SU-DHL-6 (cell line): ENCODE data around the gene KNDC1.

Source experiments
- H2AFZ ChIP-seq: fragments of 200-600 bp; sonication (generic); 2 replicates; pipeline ENCODE4 v1.6.1; 2014; ENCODE audit warnings: low read depth, mild to moderate bottlenecking, moderate library complexity, mixed read lengths, antibody characterized with exemption, low read length; ENCODE audit not compliant: severe bottlenecking
- H3F3A ChIP-seq: fragments of 200-600 bp; shearing (Covaris generic); 2 replicates; pipeline ENCODE4 v1.6.0; 2016; ENCODE audit warnings: antibody characterized with exemption, mild to moderate bottlenecking; ENCODE audit not compliant: insufficient read depth
- H3K27ac ChIP-seq: fragments of 200-600 bp; sonication (generic); 2 replicates; pipeline ENCODE4 v1.5.1; 2016; ENCODE audit warnings: low read depth, mild to moderate bottlenecking, low read length, moderate library complexity, mixed read lengths
- H3K27me3 ChIP-seq: fragments of 200-600 bp; sonication (generic), shearing (Covaris generic); 2 replicates; pipeline ENCODE4 v1.6.0; 2014; ENCODE audit warnings: mild to moderate bottlenecking, low read length
- H3K36me3 ChIP-seq: fragments of 200-600 bp; sonication (generic); 2 replicates; pipeline ENCODE4 v1.6.1; 2014; ENCODE audit warnings: mild to moderate bottlenecking, low read length, mixed read lengths
- H3K4me2 ChIP-seq: fragments of 300-600, 200-600 bp; shearing (Covaris generic), sonication (generic); 2 replicates; pipeline ENCODE4 v1.6.0; 2014; ENCODE audit warnings: low read length, low read depth, mild to moderate bottlenecking; ENCODE audit not compliant: poor library complexity, severe bottlenecking
- H3K4me3 ChIP-seq: fragments of 200-600 bp; sonication (generic); 2 replicates; pipeline ENCODE4 v1.5.1; 2014; ENCODE audit warnings: antibody characterized with exemption, low read length, mild to moderate bottlenecking, mixed read lengths; ENCODE audit not compliant: insufficient read depth, poor library complexity, severe bottlenecking
- H3K79me2 ChIP-seq: fragments of 200-600 bp; sonication (generic); 2 replicates; pipeline ENCODE4 v1.6.1; 2014; ENCODE audit warnings: mild to moderate bottlenecking, low read length, moderate library complexity; ENCODE audit not compliant: insufficient read depth
- H3K9ac ChIP-seq: fragments of 200-600 bp; sonication (generic); 2 replicates; pipeline ENCODE4 v1.7.0; 2014; ENCODE audit warnings: mild to moderate bottlenecking, low read length
- H3K9me2 ChIP-seq: fragments of 200-600 bp; sonication (generic); replicated peaks from 2 replicates; pipeline ENCODE4 v1.6.1; 2014; ENCODE audit warnings: low read length; ENCODE audit not compliant: insufficient read depth
- H3K9me3 ChIP-seq: fragments of 200-600 bp; sonication (generic); 2 replicates; pipeline ENCODE4 v1.6.1; 2014; ENCODE audit warnings: low read length, mixed read lengths; ENCODE audit not compliant: insufficient read depth
- H4K20me1 ChIP-seq: fragments of 200-600 bp; sonication (generic); 2 replicates; pipeline ENCODE4 v1.6.1; 2014; ENCODE audit warnings: low read depth, mild to moderate bottlenecking, antibody characterized with exemption, low read length, moderate library complexity, mixed read lengths
- EZH2phosphoT487 ChIP-seq: fragments of 200-600 bp; sonication (generic), shearing (Covaris generic); conservative IDR thresholded peaks from 2 replicates; pipeline ENCODE4 v1.6.1; 2018; ENCODE audit warnings: mild to moderate bottlenecking, antibody characterized with exemption, low read length, moderate library complexity, mixed read lengths
- TF ChIP-seq, protein P1 (sequence below): fragments of 200-600 bp; sonication (generic); IDR thresholded peaks from one replicate; pipeline ENCODE4 v1.5.1; 2017; ENCODE audit warnings: antibody characterized with exemption, mild to moderate bottlenecking, low read length, moderate library complexity; ENCODE audit not compliant: insufficient read depth, poor library complexity, severe bottlenecking

KNDC1 gene

DNA sequence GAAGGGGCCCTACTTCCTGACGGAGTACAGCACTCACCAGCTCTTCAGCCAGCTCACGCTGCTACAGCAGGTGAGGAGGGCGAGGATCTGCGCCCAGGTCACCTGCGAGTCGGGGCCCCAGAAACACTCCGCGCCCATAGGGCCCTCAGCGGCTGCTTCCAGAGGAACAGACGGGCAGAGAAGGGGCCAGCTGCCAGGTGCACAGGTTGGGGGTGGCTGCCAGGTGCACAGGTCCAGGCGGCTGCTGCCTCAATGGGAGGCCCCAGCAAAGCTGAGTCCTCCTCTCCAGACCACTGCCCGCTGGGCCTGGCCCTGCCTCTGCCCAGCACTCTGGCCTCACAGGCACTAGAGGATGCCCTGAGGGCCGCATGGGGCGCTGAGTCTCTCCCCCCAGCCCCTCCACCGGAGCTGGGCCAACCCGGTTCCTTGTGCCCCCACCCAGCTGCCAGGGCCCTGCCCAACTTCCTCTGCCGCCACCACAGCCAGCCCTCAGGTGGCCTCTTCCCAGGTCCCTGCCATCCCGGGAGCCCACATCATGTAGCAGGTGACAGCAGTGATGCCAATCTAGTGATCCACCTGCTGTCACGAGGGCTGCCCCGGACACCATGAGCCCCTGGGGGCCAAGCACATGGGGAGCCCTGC is 53.0 kb downstream of the KNDC1 start:
- Histone ChIP-seq H3F3A (no peaks in the 10 kb centered on the region), H3K4me3 (no peak overlapping the region)
- TF ChIP-seq EZH2phosphoT487 = no peak
- TF ChIP-seq, protein P1, sequence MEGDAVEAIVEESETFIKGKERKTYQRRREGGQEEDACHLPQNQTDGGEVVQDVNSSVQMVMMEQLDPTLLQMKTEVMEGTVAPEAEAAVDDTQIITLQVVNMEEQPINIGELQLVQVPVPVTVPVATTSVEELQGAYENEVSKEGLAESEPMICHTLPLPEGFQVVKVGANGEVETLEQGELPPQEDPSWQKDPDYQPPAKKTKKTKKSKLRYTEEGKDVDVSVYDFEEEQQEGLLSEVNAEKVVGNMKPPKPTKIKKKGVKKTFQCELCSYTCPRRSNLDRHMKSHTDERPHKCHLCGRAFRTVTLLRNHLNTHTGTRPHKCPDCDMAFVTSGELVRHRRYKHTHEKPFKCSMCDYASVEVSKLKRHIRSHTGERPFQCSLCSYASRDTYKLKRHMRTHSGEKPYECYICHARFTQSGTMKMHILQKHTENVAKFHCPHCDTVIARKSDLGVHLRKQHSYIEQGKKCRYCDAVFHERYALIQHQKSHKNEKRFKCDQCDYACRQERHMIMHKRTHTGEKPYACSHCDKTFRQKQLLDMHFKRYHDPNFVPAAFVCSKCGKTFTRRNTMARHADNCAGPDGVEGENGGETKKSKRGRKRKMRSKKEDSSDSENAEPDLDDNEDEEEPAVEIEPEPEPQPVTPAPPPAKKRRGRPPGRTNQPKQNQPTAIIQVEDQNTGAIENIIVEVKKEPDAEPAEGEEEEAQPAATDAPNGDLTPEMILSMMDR = no peak

DNA sequence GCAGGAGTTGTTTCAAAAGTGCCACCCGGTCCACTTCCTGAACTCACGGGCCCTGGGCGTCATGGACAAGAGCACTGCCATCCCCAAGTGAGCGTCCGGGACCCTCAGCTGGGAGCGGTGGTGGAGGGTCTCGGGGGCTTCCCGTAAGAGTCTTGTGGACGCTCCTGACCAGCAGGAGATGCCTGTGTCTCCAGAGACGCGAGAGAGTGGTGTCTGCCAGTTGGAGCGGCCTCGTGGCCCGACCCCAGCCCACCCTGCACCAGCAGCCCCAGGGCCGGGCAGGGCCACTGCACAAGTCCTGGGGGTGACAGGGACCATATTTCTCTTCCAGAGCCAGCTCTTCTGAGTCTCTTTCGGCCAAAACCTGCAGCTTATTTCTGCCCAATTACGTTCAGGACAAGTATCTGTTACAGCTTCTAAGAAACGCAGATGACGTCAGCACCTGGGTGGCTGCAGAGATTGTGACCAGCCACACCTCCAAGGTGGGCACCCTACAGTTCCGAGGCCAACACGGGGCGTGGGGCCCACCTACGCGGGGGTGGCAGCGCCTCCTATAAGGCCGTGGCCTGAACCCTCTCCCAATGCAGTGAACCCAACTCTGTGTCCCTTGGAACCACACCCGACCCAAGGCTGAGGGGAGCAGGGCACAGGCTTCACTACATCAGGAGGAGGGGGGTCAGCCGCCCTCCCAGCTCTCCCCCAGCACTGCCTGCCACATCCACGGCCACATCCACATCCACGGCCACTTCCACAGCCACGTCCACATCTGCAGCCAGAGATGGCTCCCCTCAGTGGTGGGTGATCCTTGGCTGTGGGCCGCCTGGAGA is 53.8 kb downstream of the KNDC1 start:
- no peaks in the 10 kb centered on the region for H3K9me3 ChIP-seq
- no peak overlapping the region for H3K9ac ChIP-seq
- H3K36me3 ChIP-seq = no peaks in the 10 kb centered on the region
- no peaks in the 10 kb centered on the region for H3K27me3 ChIP-seq
- no peak overlapping the region for H3K4me3 ChIP-seq
- H3K9me2 ChIP-seq = no peaks in the 10 kb centered on the region
- H2AFZ ChIP-seq = no peak overlapping the region
- H3K79me2 ChIP-seq = no peaks in the 10 kb centered on the region
- no peak overlapping the region for H3K27ac ChIP-seq
- H4K20me1 ChIP-seq = no peaks in the 10 kb centered on the region
- H3F3A ChIP-seq = no peaks in the 10 kb centered on the region
- TF ChIP-seq, protein P1 = no peak
- no peak for TF ChIP-seq EZH2phosphoT487
- no peak overlapping the region for H3K4me2 ChIP-seq

More for the DNA sequence above, 53.0 kb downstream of the KNDC1 start:
- Histone ChIP-seq H2AFZ (no peak overlapping the region), H3K79me2 (no peaks in the 10 kb centered on the region), H3K36me3 (no peaks in the 10 kb centered on the region), H3K27ac (no peak overlapping the region), H3K4me2 (no peak overlapping the region), H4K20me1 (no peaks in the 10 kb centered on the region), H3K27me3 (no peaks in the 10 kb centered on the region), H3K9ac (no peak overlapping the region), H3K9me3 (no peaks in the 10 kb centered on the region), H3K9me2 (no peaks in the 10 kb centered on the region)

DNA sequence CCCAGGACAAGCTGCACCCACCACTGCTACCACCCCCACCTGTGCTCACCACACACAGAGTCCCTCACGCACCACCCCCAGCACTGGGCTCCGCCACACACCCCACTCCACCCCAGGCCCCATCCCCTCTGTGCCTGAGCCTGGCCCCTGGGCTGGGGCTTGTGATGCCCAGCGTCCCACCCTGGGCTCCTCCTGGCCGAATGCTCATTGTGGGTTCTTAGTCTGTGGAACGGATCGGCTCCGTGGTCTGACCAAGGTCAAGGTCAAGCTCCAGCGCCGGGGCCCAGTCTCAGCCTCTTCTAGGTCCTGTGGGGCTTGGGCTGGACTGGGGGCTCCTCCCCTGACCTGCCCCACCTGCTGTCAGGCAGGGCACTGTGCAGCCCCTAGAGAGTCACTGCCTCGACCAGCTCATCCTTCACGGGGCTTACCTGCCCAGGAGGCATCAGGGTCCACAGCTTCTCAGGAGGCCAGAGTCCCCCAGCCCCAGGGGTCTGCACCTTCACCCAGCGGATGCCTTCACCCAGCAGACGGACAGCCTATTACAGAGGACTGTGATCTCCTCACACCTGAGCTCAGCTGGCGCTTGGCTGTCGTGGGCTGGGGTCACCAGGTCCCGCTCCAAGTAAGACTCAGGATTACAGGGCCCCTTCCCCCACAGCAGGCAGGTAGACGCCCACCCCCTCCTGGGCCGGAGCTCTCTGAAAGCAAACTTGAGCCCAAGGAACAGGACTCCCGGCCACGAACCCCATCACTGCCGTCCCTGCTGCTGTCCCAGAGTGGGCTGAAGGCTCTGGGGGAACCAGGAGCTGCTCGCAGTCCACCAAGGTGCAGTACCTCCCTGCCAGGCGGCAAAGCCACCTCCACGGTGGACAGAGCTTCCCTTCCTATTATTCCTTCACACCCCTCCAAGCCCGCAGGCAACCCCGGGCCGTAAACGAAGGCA is 54.7 kb downstream of the KNDC1 start:
- Histone ChIP-seq H3K27ac (no peak overlapping the region), H3K36me3 (no peaks in the 10 kb centered on the region), H3K9me3 (no peaks in the 10 kb centered on the region), H3K9me2 (no peaks in the 10 kb centered on the region), H3F3A (no peaks in the 10 kb centered on the region), H2AFZ (no peak overlapping the region), H4K20me1 (no peaks in the 10 kb centered on the region), H3K27me3 (no peaks in the 10 kb centered on the region), H3K4me3 (no peak overlapping the region), H3K79me2 (no peaks in the 10 kb centered on the region), H3K4me2 (no peak overlapping the region), H3K9ac (no peak overlapping the region)
- no peak for TF ChIP-seq EZH2phosphoT487
- TF ChIP-seq, protein P1 = no peak
